Peyer's patch (tissue), 4 donors: ENCODE measurements around the gene CLCN2.

Source experiments
- POLR2A ChIP-seq, 2 donors: fragments of 450-650 bp; IDR thresholded peaks; one replicate each; pipeline ENCODE4 v1.5.1; 2017; ENCODE audit warnings: antibody characterized with exemption in 2 of 2, mild to moderate bottlenecking in 2 of 2, moderate library complexity in 2 of 2
- TF ChIP-seq, protein P1 (sequence below), 6 experiments: fragments of 450-650 bp in 4 of 6; fragments of 200-600 bp in 2 of 6; sonication (generic) in 1 of 6; IDR thresholded peaks; one replicate each; pipeline ENCODE4 v1.5.1; 2017 to 2019; ENCODE audit warnings: antibody characterized with exemption in 6 of 6, mild to moderate bottlenecking in 3 of 6, moderate library complexity in 1 of 6

DNA sequence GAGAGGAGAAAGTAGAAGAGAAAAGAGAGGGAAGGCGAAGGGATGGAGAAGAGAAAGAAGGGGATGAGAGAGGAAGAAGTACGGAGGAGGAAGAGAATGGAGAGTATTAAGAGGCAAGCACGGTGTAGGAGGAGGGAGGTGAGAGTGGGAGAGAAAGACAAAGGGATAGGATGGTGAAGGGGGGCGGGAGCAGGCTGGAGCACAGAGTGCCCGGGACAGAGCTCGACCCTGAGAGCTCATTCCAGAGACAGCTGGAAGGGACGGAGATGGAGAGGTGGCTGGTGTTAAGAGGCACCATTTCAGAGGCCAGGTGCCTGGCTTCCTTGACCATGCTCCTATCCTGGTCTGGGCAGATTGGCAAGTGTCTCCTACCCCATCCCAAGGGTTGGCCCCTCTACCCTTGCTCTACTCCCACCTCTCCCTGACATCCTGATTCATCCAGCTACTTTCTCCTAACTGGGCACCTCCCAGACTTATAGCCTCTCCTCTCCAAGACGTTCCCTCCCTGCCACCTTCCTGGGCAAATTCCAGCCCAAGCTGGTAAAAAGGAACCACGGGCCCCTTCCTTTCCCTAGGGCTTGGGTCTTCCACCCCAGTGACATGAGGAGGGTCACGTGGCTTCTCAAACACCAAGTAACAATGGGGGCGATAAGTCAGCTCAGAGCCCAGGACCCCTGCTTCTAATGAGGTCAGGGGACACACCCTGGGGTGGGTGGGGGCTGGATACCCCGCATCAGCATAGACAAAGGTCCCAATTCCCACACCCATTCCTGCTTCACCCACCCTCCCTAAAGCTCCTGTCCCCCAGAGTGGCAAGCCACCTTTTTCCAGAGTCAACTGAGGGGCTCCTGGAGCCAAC is 1.1 kb downstream of the CLCN2 start:
- TF ChIP-seq, protein P1, sequence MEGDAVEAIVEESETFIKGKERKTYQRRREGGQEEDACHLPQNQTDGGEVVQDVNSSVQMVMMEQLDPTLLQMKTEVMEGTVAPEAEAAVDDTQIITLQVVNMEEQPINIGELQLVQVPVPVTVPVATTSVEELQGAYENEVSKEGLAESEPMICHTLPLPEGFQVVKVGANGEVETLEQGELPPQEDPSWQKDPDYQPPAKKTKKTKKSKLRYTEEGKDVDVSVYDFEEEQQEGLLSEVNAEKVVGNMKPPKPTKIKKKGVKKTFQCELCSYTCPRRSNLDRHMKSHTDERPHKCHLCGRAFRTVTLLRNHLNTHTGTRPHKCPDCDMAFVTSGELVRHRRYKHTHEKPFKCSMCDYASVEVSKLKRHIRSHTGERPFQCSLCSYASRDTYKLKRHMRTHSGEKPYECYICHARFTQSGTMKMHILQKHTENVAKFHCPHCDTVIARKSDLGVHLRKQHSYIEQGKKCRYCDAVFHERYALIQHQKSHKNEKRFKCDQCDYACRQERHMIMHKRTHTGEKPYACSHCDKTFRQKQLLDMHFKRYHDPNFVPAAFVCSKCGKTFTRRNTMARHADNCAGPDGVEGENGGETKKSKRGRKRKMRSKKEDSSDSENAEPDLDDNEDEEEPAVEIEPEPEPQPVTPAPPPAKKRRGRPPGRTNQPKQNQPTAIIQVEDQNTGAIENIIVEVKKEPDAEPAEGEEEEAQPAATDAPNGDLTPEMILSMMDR (IDR thresholded peaks at IDR 0.05) = no peak
- TF ChIP-seq POLR2A (IDR thresholded peaks at IDR 0.05) = no peak
